Ishikawa (cell line): ENCODE measurements around the gene OXCT1.

Experiments
- CEBPB ChIP-seq: IDR thresholded peaks from 2 replicates; pipeline ENCODE4 v1.6.1; 2012
- CREB1 ChIP-seq: IDR thresholded peaks from 2 replicates; pipeline ENCODE4 v1.6.1; 2012; ENCODE audit warnings: low read depth
- EGR1 ChIP-seq: IDR thresholded peaks from 2 replicates; pipeline ENCODE4 v1.6.1; 2012
- EP300 ChIP-seq: IDR thresholded peaks from 2 replicates; pipeline ENCODE4 v1.6.1; 2012; ENCODE audit warnings: borderline replicate concordance
- FOXM1 ChIP-seq: IDR thresholded peaks from 2 replicates; pipeline ENCODE4 v1.6.1; 2012; ENCODE audit warnings: low read depth, borderline replicate concordance
- NFIC ChIP-seq: IDR thresholded peaks from 2 replicates; pipeline ENCODE4 v1.6.1; 2012
- RAD21 ChIP-seq: IDR thresholded peaks from 2 replicates; pipeline ENCODE4 v1.6.1; 2012; ENCODE audit warnings: low read depth
- TAF1 ChIP-seq: IDR thresholded peaks from 2 replicates; pipeline ENCODE4 v1.6.1; 2012; ENCODE audit warnings: low read depth, mild to moderate bottlenecking
- TCF12 ChIP-seq: IDR thresholded peaks from 2 replicates; pipeline ENCODE4 v1.6.1; 2012; ENCODE audit warnings: low read depth
- TEAD4 ChIP-seq: IDR thresholded peaks from 2 replicates; pipeline ENCODE4 v1.6.1; 2012
- YY1 ChIP-seq: IDR thresholded peaks from 2 replicates; pipeline ENCODE4 v1.6.1; 2012; ENCODE audit warnings: low read depth
- ZBTB7A ChIP-seq: IDR thresholded peaks from 2 replicates; pipeline ENCODE4 v1.6.1; 2012; ENCODE audit warnings: low read depth
- TF ChIP-seq, protein P1 (sequence below): IDR thresholded peaks from 2 replicates; pipeline ENCODE4 v1.6.1; 2012; ENCODE audit warnings: low read depth, mild to moderate bottlenecking
- TF ChIP-seq, protein P2 (sequence below): IDR thresholded peaks from 2 replicates; pipeline ENCODE4 v1.6.1; 2012
- TF ChIP-seq, protein P3 (sequence below): IDR thresholded peaks from 2 replicates; pipeline ENCODE4 v1.6.1; 2012

The OXCT1 gene

DNA sequence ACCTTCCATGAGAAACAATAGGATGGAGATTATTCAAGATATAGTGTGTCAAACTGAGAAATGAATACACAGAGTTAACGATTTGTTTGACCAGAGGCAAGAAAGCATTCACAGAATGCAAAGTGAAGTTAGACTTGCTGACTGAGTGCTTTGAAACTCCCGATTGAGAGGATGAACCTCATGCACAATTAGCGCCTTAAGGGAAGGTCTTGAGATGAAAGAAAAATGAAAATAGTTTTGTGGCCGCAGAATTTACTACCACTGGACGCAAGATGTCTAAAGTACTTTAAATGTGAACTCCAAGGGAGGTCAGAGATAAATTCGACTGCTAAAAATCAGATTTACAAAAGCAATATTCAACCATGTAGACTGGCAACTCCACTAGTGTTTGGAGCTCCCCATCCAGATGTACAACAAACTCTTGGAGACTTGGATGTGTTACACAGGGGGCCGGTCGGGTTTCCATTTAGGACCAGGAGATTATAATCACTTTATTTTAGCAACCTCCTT, 33.2 kb upstream of the OXCT1 start:
- TF ChIP-seq TAF1 (no peak), YY1 (no peak), EGR1 (no peak), TEAD4 (no peak), EP300 (no peak), RAD21 (no peak), CEBPB (no peak), TCF12 (no peak)
- TF ChIP-seq, protein P1, sequence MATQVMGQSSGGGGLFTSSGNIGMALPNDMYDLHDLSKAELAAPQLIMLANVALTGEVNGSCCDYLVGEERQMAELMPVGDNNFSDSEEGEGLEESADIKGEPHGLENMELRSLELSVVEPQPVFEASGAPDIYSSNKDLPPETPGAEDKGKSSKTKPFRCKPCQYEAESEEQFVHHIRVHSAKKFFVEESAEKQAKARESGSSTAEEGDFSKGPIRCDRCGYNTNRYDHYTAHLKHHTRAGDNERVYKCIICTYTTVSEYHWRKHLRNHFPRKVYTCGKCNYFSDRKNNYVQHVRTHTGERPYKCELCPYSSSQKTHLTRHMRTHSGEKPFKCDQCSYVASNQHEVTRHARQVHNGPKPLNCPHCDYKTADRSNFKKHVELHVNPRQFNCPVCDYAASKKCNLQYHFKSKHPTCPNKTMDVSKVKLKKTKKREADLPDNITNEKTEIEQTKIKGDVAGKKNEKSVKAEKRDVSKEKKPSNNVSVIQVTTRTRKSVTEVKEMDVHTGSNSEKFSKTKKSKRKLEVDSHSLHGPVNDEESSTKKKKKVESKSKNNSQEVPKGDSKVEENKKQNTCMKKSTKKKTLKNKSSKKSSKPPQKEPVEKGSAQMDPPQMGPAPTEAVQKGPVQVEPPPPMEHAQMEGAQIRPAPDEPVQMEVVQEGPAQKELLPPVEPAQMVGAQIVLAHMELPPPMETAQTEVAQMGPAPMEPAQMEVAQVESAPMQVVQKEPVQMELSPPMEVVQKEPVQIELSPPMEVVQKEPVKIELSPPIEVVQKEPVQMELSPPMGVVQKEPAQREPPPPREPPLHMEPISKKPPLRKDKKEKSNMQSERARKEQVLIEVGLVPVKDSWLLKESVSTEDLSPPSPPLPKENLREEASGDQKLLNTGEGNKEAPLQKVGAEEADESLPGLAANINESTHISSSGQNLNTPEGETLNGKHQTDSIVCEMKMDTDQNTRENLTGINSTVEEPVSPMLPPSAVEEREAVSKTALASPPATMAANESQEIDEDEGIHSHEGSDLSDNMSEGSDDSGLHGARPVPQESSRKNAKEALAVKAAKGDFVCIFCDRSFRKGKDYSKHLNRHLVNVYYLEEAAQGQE, result no peak
- TF ChIP-seq, protein P2, sequence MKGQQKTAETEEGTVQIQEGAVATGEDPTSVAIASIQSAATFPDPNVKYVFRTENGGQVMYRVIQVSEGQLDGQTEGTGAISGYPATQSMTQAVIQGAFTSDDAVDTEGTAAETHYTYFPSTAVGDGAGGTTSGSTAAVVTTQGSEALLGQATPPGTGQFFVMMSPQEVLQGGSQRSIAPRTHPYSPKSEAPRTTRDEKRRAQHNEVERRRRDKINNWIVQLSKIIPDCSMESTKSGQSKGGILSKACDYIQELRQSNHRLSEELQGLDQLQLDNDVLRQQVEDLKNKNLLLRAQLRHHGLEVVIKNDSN, result no peak
- TF ChIP-seq, protein P3, sequence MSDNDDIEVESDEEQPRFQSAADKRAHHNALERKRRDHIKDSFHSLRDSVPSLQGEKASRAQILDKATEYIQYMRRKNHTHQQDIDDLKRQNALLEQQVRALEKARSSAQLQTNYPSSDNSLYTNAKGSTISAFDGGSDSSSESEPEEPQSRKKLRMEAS, result no peak

DNA sequence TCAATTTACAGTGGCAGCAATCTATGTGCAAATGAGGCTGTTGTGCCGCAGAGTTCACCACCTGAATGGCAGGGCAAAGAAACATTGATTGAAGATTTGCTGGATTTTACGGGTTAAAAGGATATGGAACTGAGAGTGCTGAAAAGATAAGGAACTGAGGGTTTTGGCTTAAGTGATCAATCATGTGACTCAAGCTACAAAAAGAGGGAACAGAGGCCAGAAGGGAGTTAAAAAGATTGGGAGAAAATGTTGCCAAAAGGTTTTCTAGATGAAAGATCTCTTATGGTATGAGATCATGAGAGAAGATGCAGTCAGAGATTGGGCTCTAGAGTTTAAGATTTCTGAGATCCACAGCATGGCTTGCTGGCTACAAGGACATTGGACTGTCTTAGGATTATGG, 26.0 kb upstream of the OXCT1 start:
- TF ChIP-seq TAF1 (no peak), TCF12 (no peak), YY1 (no peak), NFIC (no peak), RAD21 (no peak), ZBTB7A (no peak), CREB1 (no peak), EGR1 (no peak), CEBPB (no peak), TEAD4 (no peak), FOXM1 (no peak), EP300 (no peak)
- TF ChIP-seq, protein P2, result no peak
- TF ChIP-seq, protein P3, result no peak
- TF ChIP-seq, protein P1, result no peak

DNA sequence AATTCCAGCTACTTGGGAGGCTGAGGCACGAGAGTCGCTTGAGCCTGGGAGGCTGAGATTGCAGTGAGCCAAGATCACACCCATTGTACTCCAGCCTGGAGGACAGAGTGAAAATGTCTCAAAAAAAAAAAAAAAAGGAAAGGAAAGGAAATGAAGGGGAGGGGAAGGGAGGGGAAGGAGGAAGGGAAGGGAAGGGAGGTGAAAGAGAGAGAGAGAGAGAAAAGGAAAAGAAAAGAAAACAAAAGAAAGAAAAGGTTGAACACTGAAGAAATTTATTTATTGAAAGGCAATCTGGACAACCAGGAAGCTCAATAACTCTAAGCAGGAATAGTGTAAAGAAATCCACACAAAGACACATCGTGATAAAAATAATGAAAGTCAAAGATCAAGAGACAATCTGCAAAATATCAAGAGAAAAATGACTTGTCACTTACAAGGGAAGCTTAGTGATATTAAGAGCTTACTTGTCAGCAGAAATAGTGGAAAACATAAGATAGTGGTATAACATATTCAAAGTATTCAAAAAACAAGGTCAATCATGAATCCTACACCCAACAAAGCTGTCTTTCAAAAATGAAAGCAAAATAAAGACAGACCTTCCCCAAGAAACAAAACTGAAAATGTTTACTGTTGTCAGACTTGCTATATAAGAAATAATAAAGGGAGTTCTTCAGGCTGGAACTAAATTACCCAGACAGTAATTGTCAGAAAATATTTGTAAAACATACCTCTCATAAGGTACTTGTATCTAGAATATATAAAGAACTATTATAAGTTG, 23.0 kb upstream of the OXCT1 start:
- TF ChIP-seq TAF1 (no peak), TCF12 (no peak), TEAD4 (no peak), YY1 (no peak), CREB1 (no peak), EP300 (no peak), RAD21 (no peak), ZBTB7A (no peak), EGR1 (no peak), FOXM1 (no peak), CEBPB (no peak), NFIC (no peak)
- TF ChIP-seq, protein P1, result no peak
- TF ChIP-seq, protein P3, result no peak
- TF ChIP-seq, protein P2, result no peak

DNA sequence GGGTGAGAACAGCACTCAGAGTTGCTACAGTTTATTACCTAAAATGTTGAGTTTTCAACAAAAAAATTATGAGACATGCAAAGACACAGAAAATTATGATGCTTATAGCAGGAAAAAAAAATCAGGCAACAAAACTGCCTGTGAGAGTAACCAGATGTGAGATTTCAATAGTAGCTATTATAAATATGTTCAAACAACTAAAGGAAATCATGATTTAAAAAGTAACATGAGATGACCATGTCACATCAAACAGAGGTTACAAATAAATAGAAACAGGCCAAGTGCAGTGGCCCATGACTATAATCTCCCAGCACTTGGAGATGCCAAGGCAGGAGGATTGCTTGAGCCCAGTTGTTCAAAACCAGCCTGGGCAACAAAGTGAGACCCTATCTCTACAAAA, 21.8 kb upstream of the OXCT1 start:
- TF ChIP-seq EGR1 (no peak), TEAD4 (no peak), TCF12 (no peak), RAD21 (no peak), YY1 (no peak), ZBTB7A (no peak), NFIC (no peak), FOXM1 (no peak), CEBPB (no peak)
- TF ChIP-seq, protein P3, result no peak
- TF ChIP-seq, protein P2, result no peak
